H1 (cell line): ENCODE data around the gene HLTF. TPM values are rescaled to one million over a fixed set of nuclear protein-coding genes. Genes with fewer than 3 reads are reported as not detected.
A peak's percentile ranks its signal among the peaks of the same experiment; 100 is the strongest.

Source experiments
- CHD7 ChIP-seq: fragments of 300-600 bp; sonication (generic); IDR thresholded peaks from 2 replicates; pipeline ENCODE4 v1.7.1; 2012; ENCODE audit warnings: low read length, moderate library complexity, mild to moderate bottlenecking, inconsistent platforms; ENCODE audit not compliant: insufficient replicate concordance
- FOSL1 ChIP-seq: IDR thresholded peaks from 2 replicates; pipeline ENCODE4 v1.6.1; 2011; ENCODE audit warnings: mild to moderate bottlenecking, low read depth, low read length, moderate library complexity; ENCODE audit not compliant: insufficient read depth
- MAFK ChIP-seq: IDR thresholded peaks from 2 replicates; pipeline ENCODE4 v1.6.1; 2012; ENCODE audit warnings: low read depth, mild to moderate bottlenecking, improper control_type of control experiment, low read length
- MAX ChIP-seq: IDR thresholded peaks from 2 replicates; pipeline ENCODE4 v1.6.1; 2012; ENCODE audit warnings: inconsistent platforms
- PHF8 ChIP-seq: fragments of 200-600 bp; sonication (generic); conservative IDR thresholded peaks from 2 replicates; pipeline ENCODE4 v1.7.1; 2012; ENCODE audit warnings: low read depth, mild to moderate bottlenecking, inconsistent platforms, low read length, moderate library complexity
- RAD21 ChIP-seq, 2 experiments: IDR thresholded peaks in 1 of 2; conservative IDR thresholded peaks in 1 of 2; 2 replicates each; pipeline ENCODE4 v1.6.1; 2011; ENCODE audit warnings: low read depth in 2 of 2, low read length in 2 of 2, improper control_type of control experiment in 1 of 2, inconsistent platforms in 1 of 2, mild to moderate bottlenecking in 1 of 2, moderate library complexity in 1 of 2
- SAP30 ChIP-seq: fragments of 300-600 bp; sonication (generic); IDR thresholded peaks from 2 replicates; pipeline ENCODE4 v1.7.1; 2012; ENCODE audit warnings: low read length, moderate library complexity, mild to moderate bottlenecking, inconsistent platforms; ENCODE audit not compliant: insufficient read depth, insufficient replicate concordance
- TEAD4 ChIP-seq: IDR thresholded peaks from 2 replicates; pipeline ENCODE4 v1.6.1; 2012; ENCODE audit warnings: low read depth, low read length, inconsistent platforms, mixed read lengths
- polyA plus RNA-seq, 7 experiments: library from polyadenylated mRNA; depleted of rRNA in 3 of 7; stranded (reverse) in 5 of 7; unstranded in 2 of 7; fragments of >200 nt in 5 of 7; fragments of 200-250 nt in 2 of 7; gene quantifications; 1 replicate in 5 of 7; 2 replicates in 1 of 7; 4 replicates in 1 of 7; pipeline versions ENCODE4 v1.2.1 to v1.2.3, GENCODE V29; 2011 to 2013; ENCODE audit warnings: missing spikeins in 2 of 7, mixed read lengths in 2 of 7
- total RNA-seq: library from RNA; stranded (reverse); fragmentation: NEBNext Ultra II Directional; extraction: Animal tissue kit (Norgen Biotek cat#: 25700); gene quantifications from 2 replicates; pipeline ENCODE4 v1.2.1, GENCODE V29; 2021

The HLTF gene
- total and polyA plus RNA-seq, 2 of the 8 experiments (the other 6 are each of a cell fraction or from before 2014, with no cell fraction given): 18.1 to 60.3 TPM

GRCh38 chr3:148991219-148992026 is 94.9 kb downstream of the HLTF start, which contains the start of gene GYG1 (continued):
- TF ChIP-seq CHD7 (no peak), RAD21 (IDR thresholded peaks at IDR 0.05 in 1 of 2, conservative IDR thresholded peaks at IDR 0.05 in 1 of 2; ENCODE audit: low read depth in 2 of 2, low read length in 2 of 2) (no peak; a peak in 1 of 4 replicates), SAP30 (no peak), MAX (peak; percentile 93), TEAD4 (no peak), FOSL1 (0 out of 2 replicates have a peak, but pooled peaks have one; percentile 23), PHF8 (peak; percentile 53), MAFK (no peak)
